Measurements from ENCODE around the gene TMEM238L.

The TMEM238L gene

GRCh38 chr17:10773391-10773790 lies 30.5 kb downstream of the TMEM238L start:
- no peak for DNase-seq (ENCODE audit: low spot score)

- DNase-seq (ENCODE audit: low spot score): peak; percentile 21
These were observed 31.2 kb downstream of the TMEM238L start for GRCh38 chr17:10772425-10773380.

GRCh38 chr17:10771148-10771547 lies 32.8 kb downstream of the TMEM238L start:
- DNase-seq (ENCODE audit: low spot score): no peak

- no peak for DNase-seq (ENCODE audit: low spot score)
These were observed 34.1 kb downstream of the TMEM238L start for GRCh38 chr17:10769840-10770239.

DNA sequence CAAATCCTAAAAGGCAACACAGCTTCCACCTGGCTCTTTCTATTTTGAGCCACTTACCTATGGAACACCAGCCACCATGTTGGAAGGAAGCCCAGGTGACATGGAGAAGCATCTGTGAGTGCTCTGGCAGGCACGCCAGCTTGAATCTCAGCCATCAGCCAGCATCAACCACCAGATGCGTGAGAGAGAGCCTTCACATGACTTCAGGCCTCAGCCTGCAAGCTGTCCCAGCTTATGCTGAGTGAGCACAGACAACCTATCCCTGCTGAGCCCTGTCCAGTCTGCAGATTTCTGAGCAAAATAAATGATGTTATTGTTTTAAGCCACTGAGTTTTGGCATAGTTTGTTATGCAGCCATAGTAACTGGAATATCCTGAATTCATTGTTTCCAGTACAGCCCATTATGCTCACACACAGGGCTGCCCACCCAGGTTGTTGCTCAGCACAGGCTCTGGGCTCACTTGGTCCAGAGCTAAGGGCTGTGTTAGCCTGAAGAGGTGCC lies 35.1 kb downstream of the TMEM238L start:
- peak; percentile 9 for DNase-seq (ENCODE audit: low spot score)

GRCh38 chr17:10767232-10767631 lies 36.7 kb downstream of the TMEM238L start:
- DNase-seq (ENCODE audit: low spot score): no peak

- no peak for DNase-seq (ENCODE audit: low spot score)
These were observed 41.9 kb downstream of the TMEM238L start for GRCh38 chr17:10762037-10762436.

DNA sequence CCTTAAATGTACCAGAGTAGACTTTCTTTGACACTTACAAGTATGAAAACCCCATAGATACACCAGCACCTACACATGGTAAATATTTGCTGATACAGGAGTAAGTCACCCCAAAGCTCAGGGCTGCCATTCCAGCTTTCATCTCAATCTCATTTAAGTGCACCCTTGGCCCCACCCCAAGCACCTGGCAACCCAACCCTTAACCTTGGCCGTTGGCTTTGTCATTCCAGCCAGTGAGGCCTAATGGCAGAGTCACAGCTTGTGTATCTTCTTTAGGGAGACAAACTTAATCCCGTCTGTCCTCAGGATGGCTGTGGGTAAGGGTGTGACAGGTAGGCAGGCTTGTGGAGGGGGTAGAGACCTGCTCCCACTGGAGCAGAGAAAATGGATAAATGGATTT lies 42.6 kb downstream of the TMEM238L start:
- DNase-seq (ENCODE audit: low spot score): no peak

DNA sequence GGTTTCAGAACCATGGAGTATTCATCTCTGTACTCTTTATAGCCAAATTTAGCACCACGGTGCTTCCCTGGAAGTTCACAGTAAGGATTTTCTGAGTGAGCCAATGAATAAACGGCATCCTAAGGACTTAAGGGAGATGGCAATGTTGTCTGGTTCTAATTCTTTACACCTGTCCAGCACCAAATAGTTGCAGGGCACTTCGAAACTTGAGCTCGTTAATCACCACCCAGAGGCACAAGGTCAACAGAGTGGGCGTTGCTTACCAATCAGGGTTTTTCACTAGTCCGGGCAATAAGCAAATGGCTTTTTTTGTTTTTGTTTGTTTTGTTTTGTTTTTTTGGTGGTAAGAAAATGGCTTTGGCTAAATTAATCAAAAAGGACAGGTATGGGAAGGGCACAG lies 45.8 kb downstream of the TMEM238L start:
- DNase-seq (ENCODE audit: low spot score): no peak

DNA sequence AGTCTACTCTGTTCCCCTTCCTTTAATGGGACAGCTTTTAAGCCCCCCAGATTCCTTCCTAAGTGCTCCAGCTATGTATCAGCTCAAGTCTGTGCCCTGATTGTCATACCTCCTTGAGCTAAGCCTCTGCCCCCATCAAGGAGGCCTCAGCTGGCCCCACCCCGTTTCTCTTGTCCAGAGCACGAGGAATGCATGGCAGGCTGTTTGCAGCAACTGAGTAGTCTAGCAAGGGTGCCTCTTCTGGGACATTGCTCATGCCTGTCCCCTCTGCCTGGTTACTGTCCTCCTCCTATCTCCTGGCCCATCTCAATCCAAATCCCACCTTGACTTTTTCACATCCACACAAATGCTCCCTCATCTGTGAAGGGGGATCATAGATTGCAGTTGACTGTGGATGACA lies 46.3 kb downstream of the TMEM238L start:
- no peak for DNase-seq (ENCODE audit: low spot score)

- DNase-seq (ENCODE audit: low spot score): no peak
These were observed 46.8 kb downstream of the TMEM238L start for GRCh38 chr17:10757067-10757466.

DNA sequence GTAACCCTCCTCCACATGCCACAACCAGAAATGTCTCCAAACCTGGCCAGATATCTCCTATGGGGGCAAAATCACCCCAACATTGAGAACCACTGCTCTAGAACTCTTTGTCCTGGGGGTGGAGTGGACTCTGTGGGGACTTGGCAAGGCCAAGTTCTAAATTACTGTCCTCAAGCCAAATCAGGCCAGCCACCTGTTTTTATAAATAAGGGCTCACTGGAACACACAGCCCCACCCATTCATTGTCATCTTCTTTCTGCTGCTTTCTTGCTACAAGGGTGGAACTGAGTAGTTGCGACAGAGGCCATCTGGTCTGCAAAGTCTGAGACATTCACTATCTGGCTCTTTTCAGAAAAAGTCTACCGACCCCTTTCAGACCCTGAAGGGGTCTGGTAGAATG lies 47.3 kb downstream of the TMEM238L start:
- DNase-seq (ENCODE audit: low spot score): no peak

GRCh38 chr17:10756185-10756584 lies 47.7 kb downstream of the TMEM238L start:
- DNase-seq (ENCODE audit: low spot score): no peak

DNA sequence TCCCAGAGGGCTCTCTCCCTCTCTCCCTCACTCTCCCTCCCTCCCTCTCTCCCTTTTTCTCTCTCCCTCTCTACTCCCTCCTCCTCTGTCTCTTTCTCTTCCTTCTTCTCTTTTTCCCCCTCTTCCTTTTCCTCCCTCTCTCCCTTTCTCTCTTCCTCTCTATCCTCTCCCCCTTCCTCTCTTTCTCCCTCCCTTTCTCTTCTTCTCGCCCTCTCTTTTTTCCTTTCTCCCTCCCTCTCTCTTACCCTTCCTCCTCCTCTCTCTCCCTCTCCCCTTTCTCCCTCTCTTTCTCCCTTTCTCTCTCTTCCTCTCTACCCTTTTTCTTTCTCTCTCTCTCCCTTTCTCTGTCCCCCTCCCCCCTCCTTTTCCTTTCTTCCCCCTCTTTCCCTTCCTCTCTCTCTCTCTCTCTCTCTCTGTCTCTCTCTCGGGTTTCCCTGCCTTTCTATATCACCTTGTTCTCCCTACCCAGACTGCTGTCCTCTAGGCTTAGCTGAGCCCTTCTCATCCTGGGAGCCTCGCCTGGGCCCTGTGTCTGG lies 48.2 kb downstream of the TMEM238L start:
- no peak for DNase-seq (ENCODE audit: low spot score)

GRCh38 chr17:10754861-10755591 lies 48.9 kb downstream of the TMEM238L start:
- no peak for DNase-seq (ENCODE audit: low spot score)

DNA sequence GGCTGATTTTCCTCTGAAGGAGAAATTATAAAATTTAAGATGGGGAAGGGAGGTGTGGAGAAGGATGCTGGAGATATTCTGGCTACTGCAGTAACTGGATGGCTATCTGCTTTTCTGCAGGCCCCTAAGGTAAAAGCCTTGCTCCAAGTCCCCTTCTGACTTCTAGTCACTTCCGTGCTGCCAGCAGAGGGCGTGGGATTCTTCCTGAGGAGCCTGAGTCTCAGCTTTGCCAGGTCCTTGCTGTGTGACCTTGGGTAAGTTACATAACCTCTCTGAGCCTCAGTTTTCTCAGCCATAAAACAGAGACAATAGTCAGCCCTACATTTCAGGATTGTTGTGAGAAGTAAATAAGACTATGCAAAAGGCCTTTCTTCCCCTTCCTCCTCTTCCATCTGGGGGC lies 49.8 kb downstream of the TMEM238L start:
- peak; percentile 43 for DNase-seq (ENCODE audit: low spot score)

GRCh38 chr17:10752696-10753095 lies 51.2 kb downstream of the TMEM238L start:
- DNase-seq (ENCODE audit: low spot score): no peak

- no peak for DNase-seq (ENCODE audit: low spot score)
These were observed 52.3 kb downstream of the TMEM238L start for GRCh38 chr17:10751563-10751962.

GRCh38 chr17:10750210-10750609 lies 53.7 kb downstream of the TMEM238L start:
- DNase-seq (ENCODE audit: low spot score): no peak

DNA sequence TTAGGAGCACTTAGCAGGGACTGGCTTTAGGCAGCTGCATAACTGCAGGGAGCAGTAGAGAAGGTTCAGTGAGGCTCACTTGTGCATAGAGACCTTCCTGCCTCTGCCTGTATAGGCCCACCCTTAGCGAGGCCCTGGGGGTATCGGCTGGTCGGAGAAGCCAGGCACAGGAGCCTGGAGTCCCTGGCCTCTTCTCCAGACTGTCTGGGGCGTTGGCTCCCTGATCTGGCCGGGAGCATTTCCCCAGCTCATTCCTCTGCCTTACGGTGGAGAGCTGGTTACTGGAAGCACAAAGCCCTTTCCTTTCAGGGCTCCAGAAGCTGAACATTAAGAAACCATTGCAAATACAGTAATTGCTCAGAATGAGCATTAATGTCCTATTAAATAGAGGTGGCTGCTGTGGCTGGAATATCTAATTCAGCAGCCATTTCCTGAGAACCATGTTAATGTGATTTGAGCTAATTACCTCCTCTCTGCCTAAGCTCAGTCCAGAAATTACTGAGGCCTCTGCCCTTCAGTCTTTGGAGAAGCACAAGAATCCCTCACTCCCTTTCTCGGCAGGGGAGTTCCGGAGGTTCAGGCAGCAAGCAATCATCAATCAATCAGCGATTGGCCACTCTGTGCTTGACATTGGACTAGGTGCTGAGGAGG lies 55.2 kb downstream of the TMEM238L start:
- DNase-seq (ENCODE audit: low spot score): no peak

DNA sequence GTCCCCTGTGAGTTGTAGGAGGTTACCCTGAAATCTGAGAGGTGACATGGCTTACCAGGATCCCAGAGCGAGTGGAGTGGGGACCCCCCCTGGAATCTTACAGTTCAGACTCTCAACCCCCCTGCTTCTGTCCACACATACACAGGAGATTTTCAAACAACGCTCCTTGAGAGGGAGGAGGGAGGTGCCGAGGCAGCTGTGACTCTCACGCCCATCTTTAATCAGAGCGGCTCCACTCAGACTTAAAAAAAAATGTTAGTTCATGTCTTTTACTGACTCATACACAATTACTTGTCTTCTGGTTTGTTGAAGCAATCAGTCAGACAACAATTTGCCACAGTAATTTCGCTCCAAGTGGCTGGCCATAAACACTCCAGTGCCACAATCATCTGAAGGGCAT lies 58.7 kb downstream of the TMEM238L start:
- DNase-seq (ENCODE audit: low spot score): no peak

All from cerebellar cortex (tissue), 1 donor.